ENCODE results near the gene MEGF6. TPM values are rescaled to one million over a fixed set of nuclear protein-coding genes. Genes with fewer than 3 reads are reported as not detected.

Gene MEGF6
- total RNA-seq, 1 experiment from 2014 or later = 21.3 TPM

- H3K9me3 Mint-ChIP-seq = no peaks in the 10 kb centered on the region
- Histone ChIP-seq H3K23me2 (ENCODE audit: insufficient read length, low read depth, low read length, poor library complexity, severe bottlenecking) (no peaks in the 10 kb centered on the region), H4K5ac (ENCODE audit: insufficient read length, low read depth, low read length) (no peak overlapping the region), H3K23ac (ENCODE audit: insufficient read length, low read depth, low read length) (no peak overlapping the region), H3K56ac (ENCODE audit: insufficient read length, low read depth, low read length) (no peak overlapping the region), H4K8ac (replicated peaks; ENCODE audit: insufficient read length, low read depth, low read length) (no peak overlapping the region), H3K14ac (ENCODE audit: insufficient read depth, low read length) (no peak overlapping the region; the same call in 1 of the 2 replicates), H3T11ph (ENCODE audit: low read length) (no peak overlapping the region), H4K91ac (ENCODE audit: insufficient read length, low read depth, low read length) (no peak overlapping the region), H2BK20ac (ENCODE audit: low read depth, low read length, poor library complexity, severe bottlenecking) (no peak overlapping the region), H3K79me2 (ENCODE audit: insufficient read depth, low read length) (no peaks in the 10 kb centered on the region), H3K18ac (ENCODE audit: insufficient read length, low read depth, low read length) (no peak overlapping the region), H3K9ac (ENCODE audit: extremely low read depth, insufficient read length, low read length) (no peak overlapping the region), H2BK5ac (ENCODE audit: insufficient read length, low read length) (no peak overlapping the region), H3K4ac (ENCODE audit: low read depth, low read length) (no peak overlapping the region), H3K4me2 (ENCODE audit: insufficient read depth, insufficient read length, low read length) (no peak overlapping the region), H2BK120ac (ENCODE audit: low read depth, low read length, poor library complexity, severe bottlenecking) (no peak overlapping the region), H2BK12ac (ENCODE audit: insufficient read length, low read depth, low read length) (no peak overlapping the region), H3K27me3 (ENCODE audit: insufficient read depth, low read length) (no peaks in the 10 kb centered on the region), H3K4me1 (ENCODE audit: insufficient read depth, low read length) (no peaks in the 10 kb centered on the region), H3K27ac (ENCODE audit: insufficient read length, low read depth, low read length) (no peak overlapping the region), H2AK5ac (ENCODE audit: insufficient read length, low read length) (no peak overlapping the region), H2AFZ (ENCODE audit: low read length) (no peak overlapping the region), H2BK15ac (ENCODE audit: low read depth, low read length) (no peak overlapping the region), H4K20me1 (ENCODE audit: control insufficient read depth, insufficient read depth, insufficient read length) (no peaks in the 10 kb centered on the region), H3K9me3 (ENCODE audit: control insufficient read depth, low read depth, low read length) (no peaks in the 10 kb centered on the region), H3K79me1 (ENCODE audit: insufficient read depth, low read depth, low read length, poor library complexity, severe bottlenecking) (no peaks in the 10 kb centered on the region)
- H3K4me1 Mint-ChIP-seq = no peaks in the 10 kb centered on the region
- no peaks in the 10 kb centered on the region for H3K27me3 Mint-ChIP-seq (ENCODE audit: low read depth)
- WGBS (ENCODE audit: extremely low coverage, insufficient read length, low lambda C conversion rate) = no CpG with 5 or more reads among the region's 27 CpGs
- H3K4me3 Mint-ChIP-seq = no peak overlapping the region
- no peak for DNase-seq
- H3K36me3 Mint-ChIP-seq (ENCODE audit: insufficient read depth in 1 of 3, low read depth in 3 of 3) = no peaks in the 10 kb centered on the region
- TF ChIP-seq CTCF (conservative IDR thresholded peaks at IDR 0.05) = no peak
- H3K27ac Mint-ChIP-seq = no peak overlapping the region; a peak in 1 of 7 replicates
These were observed 58.0 kb downstream of the MEGF6 start for GRCh38 chr1:3553166-3553939.
